ENCODE data around the gene COX7B.
"Not testable (repeated sequence)": the region's sequence is repeated elsewhere in the genome, so short reads cannot be mapped to it uniquely, and the experiment has no call there.

COX7B gene

GRCh38 chrX:77918568-77918967, 19.3 kb downstream of the COX7B start:
- no peak overlapping the region for H2BK5ac ChIP-seq (ENCODE audit: low read length)
- WGBS (ENCODE audit: extremely low coverage, insufficient coverage, low lambda C conversion rate): no CpG with 5 or more reads among the region's 3 CpGs
- no peak overlapping the region for H3K4me2 ChIP-seq (ENCODE audit: low read length)
- no peak overlapping the region for H3K4ac ChIP-seq (ENCODE audit: low read depth, low read length)
- no peaks in the 10 kb centered on the region for H3K4me1 ChIP-seq (ENCODE audit: control insufficient read depth, low read depth, low read length)
- no peak overlapping the region for H4K8ac ChIP-seq (ENCODE audit: low read depth, low read length)
- H4K5ac ChIP-seq (ENCODE audit: low read length): no peak overlapping the region
- no peak overlapping the region for H2BK15ac ChIP-seq (replicated peaks; ENCODE audit: low read depth)
- H3K56ac ChIP-seq (ENCODE audit: low read length): no peak overlapping the region
- no peaks in the 10 kb centered on the region for H3K79me2 ChIP-seq (ENCODE audit: control insufficient read depth, insufficient read depth, low read length)
- H2BK120ac ChIP-seq (ENCODE audit: low read depth, low read length): no peak overlapping the region
- no peak overlapping the region for H3K23ac ChIP-seq (ENCODE audit: low read length)
- DNase-seq: no peak
- no peak overlapping the region for H3K18ac ChIP-seq (ENCODE audit: low read length)
- no peak overlapping the region for H3K9ac ChIP-seq (ENCODE audit: low read length)
- H2AK5ac ChIP-seq (ENCODE audit: low read length): no peak overlapping the region
- H3K79me1 ChIP-seq (ENCODE audit: low read length): no peaks in the 10 kb centered on the region
- no peaks in the 10 kb centered on the region for H3K27me3 ChIP-seq (ENCODE audit: insufficient read depth, low read length, poor library complexity)
- no peaks in the 10 kb centered on the region for H3K36me3 ChIP-seq (ENCODE audit: control insufficient read depth, insufficient read depth, low read length)
- no peak overlapping the region for H3K4me3 ChIP-seq (ENCODE audit: low read length)
- H3K27ac ChIP-seq (ENCODE audit: low read depth, low read length): no peak overlapping the region

GRCh38 chrX:77919370-77919769, 20.1 kb downstream of the COX7B start:
- H2BK15ac ChIP-seq (replicated peaks; ENCODE audit: low read depth); H2AK5ac ChIP-seq (ENCODE audit: low read length); H3K9ac ChIP-seq (ENCODE audit: low read length); H3K4me1 ChIP-seq (ENCODE audit: control insufficient read depth, low read depth, low read length); H3K27ac ChIP-seq (ENCODE audit: low read depth, low read length); H3K27me3 ChIP-seq (ENCODE audit: insufficient read depth, low read length, poor library complexity); H3K56ac ChIP-seq (ENCODE audit: low read length); H4K5ac ChIP-seq (ENCODE audit: low read length); H3K4me2 ChIP-seq (ENCODE audit: low read length); H3K79me1 ChIP-seq (ENCODE audit: low read length); H3K4me3 ChIP-seq (ENCODE audit: low read length); H3K23ac ChIP-seq (ENCODE audit: low read length); DNase-seq; H3K18ac ChIP-seq (ENCODE audit: low read length); H3K36me3 ChIP-seq (ENCODE audit: control insufficient read depth, insufficient read depth, low read length); H3K79me2 ChIP-seq (ENCODE audit: control insufficient read depth, insufficient read depth, low read length); H3K4ac ChIP-seq (ENCODE audit: low read depth, low read length); H2BK5ac ChIP-seq (ENCODE audit: low read length); H2BK120ac ChIP-seq (ENCODE audit: low read depth, low read length); H4K8ac ChIP-seq (ENCODE audit: low read depth, low read length): not testable (repeated sequence)
- WGBS (ENCODE audit: extremely low coverage, insufficient coverage, low lambda C conversion rate): no CpG with 5 or more reads among the region's 6 CpGs

- no peak overlapping the region for H2BK15ac ChIP-seq (replicated peaks; ENCODE audit: low read depth)
- no peak overlapping the region for H4K8ac ChIP-seq (ENCODE audit: low read depth, low read length)
- no peak overlapping the region for H3K4me2 ChIP-seq (ENCODE audit: low read length)
- H3K4me3 ChIP-seq (ENCODE audit: low read length): no peak overlapping the region
- no peaks in the 10 kb centered on the region for H3K4me1 ChIP-seq (ENCODE audit: control insufficient read depth, low read depth, low read length)
- H3K23ac ChIP-seq (ENCODE audit: low read length): no peak overlapping the region
- H3K9ac ChIP-seq (ENCODE audit: low read length): no peak overlapping the region
- no peak overlapping the region for H2AK5ac ChIP-seq (ENCODE audit: low read length)
- H3K18ac ChIP-seq (ENCODE audit: low read length): no peak overlapping the region
- H3K79me2 ChIP-seq (ENCODE audit: control insufficient read depth, insufficient read depth, low read length): no peaks in the 10 kb centered on the region
- no peaks in the 10 kb centered on the region for H3K79me1 ChIP-seq (ENCODE audit: low read length)
- no peak overlapping the region for H3K27ac ChIP-seq (ENCODE audit: low read depth, low read length)
- H3K4ac ChIP-seq (ENCODE audit: low read depth, low read length): no peak overlapping the region
- no peaks in the 10 kb centered on the region for H3K27me3 ChIP-seq (ENCODE audit: insufficient read depth, low read length, poor library complexity)
- no peak overlapping the region for H2BK120ac ChIP-seq (ENCODE audit: low read depth, low read length)
- no peak overlapping the region for H2BK5ac ChIP-seq (ENCODE audit: low read length)
- no peak overlapping the region for H4K5ac ChIP-seq (ENCODE audit: low read length)
- no peaks in the 10 kb centered on the region for H3K36me3 ChIP-seq (ENCODE audit: control insufficient read depth, insufficient read depth, low read length)
- DNase-seq: no peak
- H3K56ac ChIP-seq (ENCODE audit: low read length): no peak overlapping the region
These were observed 23.5 kb downstream of the COX7B start for GRCh38 chrX:77922787-77923186.

- Histone ChIP-seq H3K27ac (ENCODE audit: low read depth, low read length) (no peak overlapping the region), H3K23ac (ENCODE audit: low read length) (no peak overlapping the region), H3K79me2 (ENCODE audit: control insufficient read depth, insufficient read depth, low read length) (no peaks in the 10 kb centered on the region), H4K5ac (ENCODE audit: low read length) (no peak overlapping the region), H2BK120ac (ENCODE audit: low read depth, low read length) (no peak overlapping the region), H3K4ac (ENCODE audit: low read depth, low read length) (no peak overlapping the region), H3K79me1 (ENCODE audit: low read length) (no peaks in the 10 kb centered on the region), H2AK5ac (ENCODE audit: low read length) (no peak overlapping the region), H4K8ac (ENCODE audit: low read depth, low read length) (no peak overlapping the region), H2BK5ac (ENCODE audit: low read length) (no peak overlapping the region), H3K36me3 (ENCODE audit: control insufficient read depth, insufficient read depth, low read length) (no peaks in the 10 kb centered on the region), H2BK15ac (replicated peaks; ENCODE audit: low read depth) (no peak overlapping the region), H3K56ac (ENCODE audit: low read length) (no peak overlapping the region), H3K27me3 (ENCODE audit: insufficient read depth, low read length, poor library complexity) (no peaks in the 10 kb centered on the region), H3K4me2 (ENCODE audit: low read length) (no peak overlapping the region), H3K9ac (ENCODE audit: low read length) (no peak overlapping the region), H3K18ac (ENCODE audit: low read length) (no peak overlapping the region), H3K4me1 (ENCODE audit: control insufficient read depth, low read depth, low read length) (no peaks in the 10 kb centered on the region), H3K4me3 (ENCODE audit: low read length) (no peak overlapping the region)
- WGBS (ENCODE audit: extremely low coverage, insufficient coverage, low lambda C conversion rate): no CpG with 5 or more reads among the region's 8 CpGs
- DNase-seq: no peak
These were observed 25.1 kb downstream of the COX7B start for GRCh38 chrX:77924320-77924859.

- H3K4ac ChIP-seq (ENCODE audit: low read depth, low read length): no peak overlapping the region
- no peak overlapping the region for H2BK120ac ChIP-seq (ENCODE audit: low read depth, low read length)
- H3K27me3 ChIP-seq (ENCODE audit: insufficient read depth, low read length, poor library complexity): no peaks in the 10 kb centered on the region
- no peak overlapping the region for H3K4me2 ChIP-seq (ENCODE audit: low read length)
- no peak overlapping the region for H2BK5ac ChIP-seq (ENCODE audit: low read length)
- H3K36me3 ChIP-seq (ENCODE audit: control insufficient read depth, insufficient read depth, low read length): no peaks in the 10 kb centered on the region
- WGBS (ENCODE audit: extremely low coverage, insufficient coverage, low lambda C conversion rate): no CpG with 5 or more reads among the region's 3 CpGs
- no peaks in the 10 kb centered on the region for H3K79me1 ChIP-seq (ENCODE audit: low read length)
- no peak overlapping the region for H3K4me3 ChIP-seq (ENCODE audit: low read length)
- no peak overlapping the region for H2BK15ac ChIP-seq (replicated peaks; ENCODE audit: low read depth)
- no peak overlapping the region for H3K18ac ChIP-seq (ENCODE audit: low read length)
- no peak overlapping the region for H2AK5ac ChIP-seq (ENCODE audit: low read length)
- H4K8ac ChIP-seq (ENCODE audit: low read depth, low read length): no peak overlapping the region
- H3K27ac ChIP-seq (ENCODE audit: low read depth, low read length): no peak overlapping the region
- no peaks in the 10 kb centered on the region for H3K4me1 ChIP-seq (ENCODE audit: control insufficient read depth, low read depth, low read length)
- DNase-seq: no peak
- H4K5ac ChIP-seq (ENCODE audit: low read length): no peak overlapping the region
- H3K56ac ChIP-seq (ENCODE audit: low read length): no peak overlapping the region
- no peak overlapping the region for H3K23ac ChIP-seq (ENCODE audit: low read length)
- no peaks in the 10 kb centered on the region for H3K79me2 ChIP-seq (ENCODE audit: control insufficient read depth, insufficient read depth, low read length)
- H3K9ac ChIP-seq (ENCODE audit: low read length): no peak overlapping the region
These were observed 26.5 kb downstream of the COX7B start for GRCh38 chrX:77925764-77926163.

- WGBS (ENCODE audit: extremely low coverage, insufficient coverage, low lambda C conversion rate): no CpG with 5 or more reads among the region's 1 CpG
- DNase-seq: no peak
- H2BK15ac ChIP-seq (replicated peaks; ENCODE audit: low read depth): no peak overlapping the region
- H3K56ac ChIP-seq (ENCODE audit: low read length): no peak overlapping the region
- H3K4ac ChIP-seq (ENCODE audit: low read depth, low read length): no peak overlapping the region
- H3K27ac ChIP-seq (ENCODE audit: low read depth, low read length): no peak overlapping the region
- H3K79me2 ChIP-seq (ENCODE audit: control insufficient read depth, insufficient read depth, low read length): no peaks in the 10 kb centered on the region
- no peak overlapping the region for H2AK5ac ChIP-seq (ENCODE audit: low read length)
- H3K4me2 ChIP-seq (ENCODE audit: low read length): no peak overlapping the region
- H3K4me1 ChIP-seq (ENCODE audit: control insufficient read depth, low read depth, low read length): no peaks in the 10 kb centered on the region
- H2BK120ac ChIP-seq (ENCODE audit: low read depth, low read length): no peak overlapping the region
- no peak overlapping the region for H4K5ac ChIP-seq (ENCODE audit: low read length)
- no peak overlapping the region for H3K23ac ChIP-seq (ENCODE audit: low read length)
- no peaks in the 10 kb centered on the region for H3K36me3 ChIP-seq (ENCODE audit: control insufficient read depth, insufficient read depth, low read length)
- H3K4me3 ChIP-seq (ENCODE audit: low read length): no peak overlapping the region
- no peak overlapping the region for H3K18ac ChIP-seq (ENCODE audit: low read length)
- H4K8ac ChIP-seq (ENCODE audit: low read depth, low read length): no peak overlapping the region
- no peaks in the 10 kb centered on the region for H3K79me1 ChIP-seq (ENCODE audit: low read length)
- no peak overlapping the region for H2BK5ac ChIP-seq (ENCODE audit: low read length)
- H3K27me3 ChIP-seq (ENCODE audit: insufficient read depth, low read length, poor library complexity): no peaks in the 10 kb centered on the region
- no peak overlapping the region for H3K9ac ChIP-seq (ENCODE audit: low read length)
These were observed 31.3 kb downstream of the COX7B start for GRCh38 chrX:77930581-77930980.
